Small intestine (tissue), 7 donors: Measurements from ENCODE around the gene CSNK1A1L. TPM values are rescaled to one million over a fixed set of nuclear protein-coding genes. Genes with fewer than 3 reads are reported as not detected.

Source experiments
- DNase-seq, 2 donors: peaks; one replicate each; pipeline versions ENCODE4 v3.0.0 to v3.0.0-alpha.2; 2013
- FAIRE-seq: peaks from 2 replicates; lab custom pipeline; 2012; peaks lifted over from hg19 to GRCh38; lab: Jason Lieb, UNC
- H3K27ac ChIP-seq, 3 donors: one replicate each; pipeline ENCODE4 v1.5.1; 2013; ENCODE audit warnings: low read length in 2 of 3, mild to moderate bottlenecking in 2 of 3, control low read depth in 1 of 3, inconsistent platforms in 1 of 3, low read depth in 1 of 3, moderate library complexity in 1 of 3
- H3K27me3 ChIP-seq, 3 donors: one replicate each; pipeline ENCODE4 v1.6.1; 2013; ENCODE audit warnings: low read length in 3 of 3, inconsistent platforms in 1 of 3; ENCODE audit not compliant: control insufficient read depth in 3 of 3, insufficient read depth in 3 of 3
- H3K36me3 ChIP-seq, 3 donors: one replicate each; pipeline ENCODE4 v1.6.1; 2013; ENCODE audit warnings: low read length in 3 of 3, inconsistent platforms in 1 of 3, low read depth in 1 of 3, mild to moderate bottlenecking in 1 of 3, moderate library complexity in 1 of 3; ENCODE audit not compliant: control insufficient read depth in 3 of 3, insufficient read depth in 2 of 3
- H3K4me1 ChIP-seq, 3 donors: one replicate each; pipeline ENCODE4 v1.6.1; 2013; ENCODE audit warnings: low read length in 2 of 3, inconsistent platforms in 1 of 3, low read depth in 1 of 3, mild to moderate bottlenecking in 1 of 3, moderate library complexity in 1 of 3; ENCODE audit not compliant: control insufficient read depth in 3 of 3, insufficient read depth in 2 of 3
- H3K4me3 ChIP-seq, 3 donors: one replicate each; pipeline ENCODE4 v1.5.1; 2013; ENCODE audit warnings: low read length in 3 of 3, control low read depth in 1 of 3, inconsistent platforms in 1 of 3, low read depth in 1 of 3, mild to moderate bottlenecking in 1 of 3, moderate library complexity in 1 of 3
- H3K9me3 ChIP-seq, 2 donors: one replicate each; pipeline ENCODE4 v1.6.1; 2013; ENCODE audit warnings: low read depth in 1 of 2, low read length in 1 of 2; ENCODE audit not compliant: control insufficient read depth in 2 of 2, insufficient read depth in 1 of 2
- WGBS, 3 donors: extraction: QIAGEN DNeasy Blood & Tissue Kit; methylation state at CpG; one replicate each; pipeline ENCODE4 v1.1.7; 2013; 5-methylcytosine and 5-hydroxymethylcytosine counted together
- polyA plus RNA-seq, 4 donors: library from polyadenylated mRNA; stranded (reverse) in 3 of 4; unstranded in 1 of 4; fragments of 200-250 nt in 3 of 4; fragments of 120-200 nt in 1 of 4; gene quantifications; one replicate each; pipeline versions ENCODE4 v1.2.1 to v1.2.3, GENCODE V29; 2013
- donor health status: healthy with polysubstance abuse.
- donor health status: control.
- donor health status: control.
- donor health status: Bipolar disorder and iron deficiency.
- donor health status: healthy.

The CSNK1A1L gene
- polyA plus RNA-seq, 4 donors = not detected

DNA sequence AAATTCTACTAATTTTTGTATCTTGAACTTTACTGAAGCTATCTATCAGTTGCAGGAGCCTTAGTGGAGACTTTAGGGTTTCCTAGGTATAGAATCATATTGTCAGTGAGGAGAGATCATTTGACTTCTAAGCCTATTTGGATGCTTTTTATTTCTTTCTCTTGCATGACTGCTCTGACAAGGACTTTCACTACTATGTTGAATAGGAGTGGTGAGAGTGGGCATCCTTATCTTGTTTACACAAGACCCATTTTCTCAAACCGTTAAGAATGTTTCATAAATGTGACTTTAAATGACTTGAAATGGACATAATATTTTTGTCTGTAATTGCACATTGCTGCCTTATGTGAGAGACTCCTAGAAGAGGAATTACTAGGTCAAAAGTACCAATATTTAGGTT is 17.9 kb upstream of the CSNK1A1L start:
- no peaks in the 10 kb centered on the region for H3K36me3 ChIP-seq
- FAIRE-seq (no peak), DNase-seq (no peak)
- no peaks in the 10 kb centered on the region for H3K4me1 ChIP-seq
- no peak overlapping the region for H3K4me3 ChIP-seq
- H3K27ac ChIP-seq = no peak overlapping the region
- H3K27me3 ChIP-seq = no peaks in the 10 kb centered on the region
- 30 to 37% (median 32%) methylated on average over 1 of the region's 1 CpG for WGBS, 3 donors
- H3K9me3 ChIP-seq = no peaks in the 10 kb centered on the region

DNA sequence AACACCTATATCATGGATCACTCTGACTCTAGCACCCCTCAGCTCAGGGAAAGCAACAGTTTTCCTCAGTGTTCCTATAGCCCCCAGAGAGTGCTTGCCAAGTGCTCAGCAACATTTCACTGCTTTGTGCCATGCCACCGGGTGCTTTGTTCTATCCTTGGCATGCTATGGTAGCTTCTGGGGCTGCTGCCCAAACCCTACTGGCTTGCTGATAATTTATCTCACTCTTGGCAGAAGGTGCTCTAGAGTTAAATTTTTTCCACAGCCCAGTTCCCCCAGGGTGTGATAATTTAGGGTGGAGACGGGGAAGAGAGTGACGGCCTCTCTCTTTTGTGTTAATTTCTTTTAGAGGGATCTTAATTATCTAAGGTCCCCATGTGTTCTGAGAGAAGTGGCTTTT is 12.6 kb upstream of the CSNK1A1L start:
- FAIRE-seq (no peak), DNase-seq (no peak)
- Histone ChIP-seq H3K9me3 (no peaks in the 10 kb centered on the region), H3K27me3 (no peaks in the 10 kb centered on the region), H3K36me3 (no peaks in the 10 kb centered on the region), H3K4me3 (no peak overlapping the region), H3K4me1 (no peaks in the 10 kb centered on the region), H3K27ac (no peak overlapping the region)
- 29 to 47% (median 43%) methylated on average over 3 of the region's 3 CpGs for WGBS, 3 donors

DNA sequence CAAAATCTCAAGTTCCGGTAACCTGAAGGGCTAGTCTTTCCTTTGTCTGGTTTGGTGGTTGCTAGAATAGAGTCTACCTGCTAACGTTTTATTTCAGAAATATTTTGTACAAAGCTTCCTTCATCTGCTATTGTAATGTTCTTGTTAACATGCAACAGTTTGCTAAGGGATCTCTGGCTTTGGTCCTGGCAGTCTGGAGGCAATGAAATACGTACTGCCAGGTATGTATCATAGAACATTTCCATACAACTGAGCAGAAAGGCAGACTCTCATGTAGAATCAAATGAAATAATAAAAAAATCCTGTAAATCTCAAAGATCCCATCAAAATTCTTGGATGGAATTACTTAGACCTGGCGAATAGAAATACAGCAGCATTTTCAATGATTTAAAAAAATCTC is 8.8 kb upstream of the CSNK1A1L start:
- Histone ChIP-seq H3K4me1 (no peaks in the 10 kb centered on the region), H3K27me3 (no peaks in the 10 kb centered on the region), H3K4me3 (no peak overlapping the region), H3K27ac (no peak overlapping the region), H3K36me3 (no peaks in the 10 kb centered on the region), H3K9me3 (no peaks in the 10 kb centered on the region)
- DNase-seq (no peak), FAIRE-seq (no peak)
- WGBS, 3 donors = 69 to 84% (median 70%) methylated on average over 4 of the region's 4 CpGs

DNA sequence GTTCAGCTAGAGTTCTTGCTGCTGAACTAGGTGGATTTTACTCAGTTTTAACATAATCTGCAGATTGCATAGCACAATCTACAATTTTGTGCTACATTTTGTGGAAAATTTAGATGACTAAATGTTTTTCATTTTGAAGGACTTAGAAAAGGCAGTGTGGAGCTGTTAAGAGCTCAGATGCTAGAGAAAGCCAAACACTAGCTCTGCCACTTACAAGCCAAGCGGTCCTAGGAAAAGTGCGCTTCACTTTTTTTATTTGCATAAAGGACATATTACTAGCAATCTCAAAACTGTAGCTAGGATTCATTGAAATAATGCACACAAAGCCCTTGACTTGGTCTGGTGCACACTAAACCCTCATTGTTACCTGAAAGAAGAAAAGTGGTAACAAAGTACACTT is 8.1 kb upstream of the CSNK1A1L start:
- WGBS, 3 donors = 95 to 98% (median 97%) methylated on average over 2 of the region's 2 CpGs
- H3K36me3 ChIP-seq = no peaks in the 10 kb centered on the region
- no peaks in the 10 kb centered on the region for H3K27me3 ChIP-seq
- no peak for DNase-seq
- no peak overlapping the region for H3K4me3 ChIP-seq
- no peak overlapping the region for H3K27ac ChIP-seq
- FAIRE-seq = no peak
- H3K4me1 ChIP-seq = no peaks in the 10 kb centered on the region
- H3K9me3 ChIP-seq = no peaks in the 10 kb centered on the region

DNA sequence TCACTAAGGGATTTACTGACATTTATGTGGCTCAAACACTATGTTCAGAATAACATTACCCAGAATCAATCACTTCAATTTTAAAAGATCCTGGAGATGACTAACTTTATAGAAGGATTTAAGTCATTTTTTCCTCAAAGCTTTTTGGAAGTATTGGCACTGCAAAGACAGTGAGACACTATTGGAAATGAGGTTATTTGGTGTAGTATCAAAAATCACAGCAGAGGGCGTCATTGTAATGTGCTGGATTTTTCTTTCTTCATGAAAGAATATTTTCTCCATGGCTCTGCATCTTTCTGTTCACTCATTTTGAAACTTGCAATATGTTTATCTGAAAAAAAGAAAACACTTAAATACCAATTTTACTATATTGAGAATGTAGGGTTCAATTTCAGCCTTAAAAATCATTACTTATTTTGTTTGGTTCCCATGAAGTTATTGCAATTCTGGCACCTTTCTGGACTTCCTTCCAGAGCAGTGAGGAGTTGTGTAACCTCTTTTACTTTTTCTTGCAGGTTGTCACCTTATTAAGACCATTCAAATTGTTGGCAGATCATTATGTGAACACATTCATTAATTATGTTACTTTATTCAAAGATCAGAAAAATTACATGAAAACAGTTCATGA is 3.7 kb upstream of the CSNK1A1L start:
- DNase-seq (peak in 1 of 2 donors; percentile 35), FAIRE-seq (no peak)
- H3K36me3 ChIP-seq = no peaks in the 10 kb centered on the region
- no peaks in the 10 kb centered on the region for H3K27me3 ChIP-seq
- H3K4me1 ChIP-seq = no peaks in the 10 kb centered on the region
- no peak overlapping the region for H3K4me3 ChIP-seq
- H3K9me3 ChIP-seq = no peaks in the 10 kb centered on the region
- H3K27ac ChIP-seq = no peak overlapping the region
- WGBS, 3 donors = 0 to 6% (median 3%) methylated on average over 1 of the region's 1 CpG

DNA sequence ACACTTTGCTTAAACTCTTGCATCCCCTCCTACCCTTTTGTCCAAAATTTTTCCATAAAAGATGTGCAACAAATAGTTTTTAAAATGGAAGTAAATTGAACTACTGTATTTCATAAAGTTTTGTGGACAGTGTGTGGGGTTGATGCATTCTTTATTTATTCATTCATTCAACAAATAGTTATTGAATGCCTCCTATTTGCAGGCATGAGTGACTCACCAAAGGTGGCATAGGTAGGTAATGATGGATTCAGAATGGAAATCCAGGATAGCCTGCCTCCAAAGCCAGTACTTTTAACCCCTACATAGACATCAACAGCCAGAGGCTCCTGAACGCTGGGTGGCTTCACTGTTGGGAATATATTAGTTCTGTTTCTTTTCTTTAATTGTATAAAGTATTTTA is 2.4 kb upstream of the CSNK1A1L start:
- 62 to 85% (median 81%) methylated on average over 1 of the region's 1 CpG for WGBS, 3 donors
- DNase-seq (no peak), FAIRE-seq (no peak)
- Histone ChIP-seq H3K9me3 (no peaks in the 10 kb centered on the region), H3K27me3 (no peaks in the 10 kb centered on the region), H3K4me3 (no peak overlapping the region), H3K27ac (no peak overlapping the region), H3K4me1 (no peaks in the 10 kb centered on the region), H3K36me3 (no peaks in the 10 kb centered on the region)

DNA sequence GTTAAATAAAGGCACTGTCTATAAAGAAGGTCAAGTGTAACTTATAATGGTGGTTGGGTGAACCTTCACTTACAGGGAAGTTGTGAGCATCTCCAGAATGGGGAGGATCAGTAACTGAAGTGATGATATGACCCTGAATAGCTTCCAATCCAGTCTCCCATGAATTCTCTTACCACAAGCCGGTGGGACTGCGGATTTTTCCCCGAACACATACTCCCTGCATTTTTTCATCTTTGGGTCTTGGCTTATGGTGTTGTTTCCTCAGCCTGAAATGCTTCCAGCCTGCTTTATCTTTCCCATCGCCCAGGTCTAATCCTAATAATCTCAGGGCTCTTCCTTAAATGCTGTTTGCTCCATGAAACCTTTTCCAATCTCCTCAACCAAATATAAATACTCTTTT is 2.0 kb upstream of the CSNK1A1L start:
- no peak for FAIRE-seq
- no peaks in the 10 kb centered on the region for H3K4me1 ChIP-seq
- no peaks in the 10 kb centered on the region for H3K9me3 ChIP-seq
- no peak for DNase-seq
- no peaks in the 10 kb centered on the region for H3K27me3 ChIP-seq
- H3K27ac ChIP-seq = no peak overlapping the region
- no peaks in the 10 kb centered on the region for H3K36me3 ChIP-seq
- H3K4me3 ChIP-seq = no peak overlapping the region
- 66 to 80% (median 76%) methylated on average over 4 of the region's 4 CpGs for WGBS, 3 donors

DNA sequence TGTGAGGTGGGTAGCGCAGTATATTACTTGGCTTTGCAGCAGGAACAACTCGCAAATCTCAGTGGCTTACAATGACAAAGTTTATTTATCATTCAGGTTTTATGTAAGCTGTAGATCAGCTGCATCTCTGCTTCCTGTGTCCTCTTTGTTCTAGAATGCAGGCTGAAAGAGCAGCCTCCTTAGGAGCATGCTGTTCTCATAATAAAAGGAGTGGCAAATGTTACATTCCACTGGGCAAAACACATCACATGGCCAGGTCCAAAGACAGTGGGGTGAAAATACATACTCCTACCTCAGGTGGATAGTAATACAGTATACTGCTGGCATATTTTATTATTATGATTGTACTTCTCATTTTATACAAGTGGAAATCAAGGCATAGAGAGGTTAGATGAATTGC is 1.2 kb upstream of the CSNK1A1L start:
- Histone ChIP-seq H3K36me3 (no peaks in the 10 kb centered on the region), H3K4me1 (no peaks in the 10 kb centered on the region), H3K4me3 (no peak overlapping the region), H3K9me3 (no peaks in the 10 kb centered on the region), H3K27ac (no peak overlapping the region), H3K27me3 (no peaks in the 10 kb centered on the region)
- no peak for FAIRE-seq
- no peak for DNase-seq
- WGBS, 3 donors = 77 to 84% (median 83%) methylated on average over 2 of the region's 2 CpGs

DNA sequence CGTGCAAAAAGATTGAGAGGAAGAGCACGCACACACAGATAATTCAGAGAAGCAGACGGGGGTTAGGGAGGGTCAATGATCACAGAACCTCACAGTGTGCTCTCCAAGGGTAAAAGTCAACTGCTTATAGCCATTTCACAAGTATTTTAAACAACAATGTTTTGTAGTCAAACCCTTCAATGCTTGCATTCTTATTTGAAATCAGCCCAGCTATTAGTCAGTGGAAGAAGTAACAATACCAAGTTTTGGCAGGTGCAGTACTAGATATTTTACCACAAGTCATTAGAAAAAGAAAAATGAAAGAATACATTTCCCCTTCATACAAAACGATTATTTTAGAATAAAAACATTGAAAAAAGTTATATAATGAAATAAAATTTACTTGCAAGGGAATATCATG is 2.6 kb downstream of the CSNK1A1L start:
- Histone ChIP-seq H3K27ac (no peak overlapping the region), H3K27me3 (peaks cover 0 to 2% (median 0%) of the 10 kb centered on the region in 3 donors), H3K4me1 (no peaks in the 10 kb centered on the region), H3K36me3 (no peaks in the 10 kb centered on the region), H3K9me3 (no peaks in the 10 kb centered on the region), H3K4me3 (no peak overlapping the region)
- FAIRE-seq (no peak), DNase-seq (no peak)
- 49 to 64% (median 51%) methylated on average over 4 of the region's 4 CpGs for WGBS, 3 donors
